Activated B cell treated with CpG ODN at 0.5 μM for 24 hours (primary cell): ENCODE data around the gene SIPA1L3. TPM values are rescaled to one million over a fixed set of nuclear protein-coding genes. Genes with fewer than 3 reads are reported as not detected.

ENCODE experiments used
- ATAC-seq: fragments of 200-7000 bp; cut with Tn5 transposase; one replicate; pipeline ENCODE4 v1.10.0; 2021; ENCODE audit warnings: low read depth, mild to moderate bottlenecking, moderate library complexity
- CTCF ChIA-PET: fragments of 350-600 bp; sonication (Branson Sonifier 250); formaldehyde crosslinking; loops from one replicate; lab custom pipeline; 2021; ENCODE audit warnings: antibody characterized with exemption; lab: Charles Lee
- POLR2A ChIA-PET: fragments of 350-600 bp; sonication (Branson Sonifier 250); formaldehyde crosslinking; loops from one replicate; lab custom pipeline; 2021; ENCODE audit warnings: antibody characterized with exemption; lab: Charles Lee
- DNase-seq: peaks from one replicate; pipeline ENCODE4 v3.0.0; 2022
- H3K27ac Mint-ChIP-seq: one replicate; pipeline ENCODE4 v1.8.0; 2020; ENCODE audit warnings: mixed read lengths
- H3K27me3 Mint-ChIP-seq: one replicate; pipeline ENCODE4 v1.8.0; 2021; ENCODE audit warnings: mixed read lengths
- H3K36me3 Mint-ChIP-seq: one replicate; pipeline ENCODE4 v1.8.0; 2021; ENCODE audit warnings: low read depth, mixed read lengths
- H3K4me1 Mint-ChIP-seq: one replicate; pipeline ENCODE4 v1.8.0; 2021; ENCODE audit warnings: mixed read lengths
- H3K4me3 Mint-ChIP-seq: one replicate; pipeline ENCODE4 v1.8.0; 2020; ENCODE audit warnings: mild to moderate bottlenecking, mixed read lengths
- H3K9me3 Mint-ChIP-seq: one replicate; pipeline ENCODE4 v1.8.0; 2020; ENCODE audit warnings: mixed read lengths
- CTCF ChIP-seq: fragments of 200-600 bp; IDR thresholded peaks from one replicate; pipeline ENCODE4 v1.8.0; 2022; ENCODE audit warnings: antibody characterized with exemption, mild to moderate bottlenecking
- intact Hi-C: fragments of 100-400 bp; cut with micrococcal nuclease; formaldehyde crosslinking; loops from one replicate; pipeline ENCODE4 v1.15.1; 2024
- total RNA-seq: library from RNA; stranded (reverse); gene quantifications from 2 replicates; pipeline ENCODE4 v1.2.3, GENCODE V29; 2022

The SIPA1L3 gene
- total RNA-seq, 1 donor from 2014 or later: 145 TPM

GRCh38 chr19:37941782-37942515 lies 34.9 kb downstream of the SIPA1L3 start:
- H3K27ac Mint-ChIP-seq: no peak overlapping the region
- ChIA-PET POLR2A (interaction anchor here (1.0 kb wide), 1 partner anchor 10 kb away, joined by 4 read pairs; no protein-coding TSS in a partner anchor), CTCF (no interaction called here)
- TF ChIP-seq CTCF: no peak
- H3K4me1 Mint-ChIP-seq: peaks cover 60% of the 10 kb centered on the region
- peaks cover 39% of the 10 kb centered on the region for H3K36me3 Mint-ChIP-seq
- no peak overlapping the region for H3K4me3 Mint-ChIP-seq
- no peaks in the 10 kb centered on the region for H3K9me3 Mint-ChIP-seq
- no peak for ATAC-seq
- H3K27me3 Mint-ChIP-seq: no peaks in the 10 kb centered on the region
- intact Hi-C loops: no loop called here
- no peak for DNase-seq

GRCh38 chr19:37942516-37942902 lies 35.5 kb downstream of the SIPA1L3 start:
- H3K4me1 Mint-ChIP-seq: peaks cover 56% of the 10 kb centered on the region
- ATAC-seq (no peak), DNase-seq (no peak)
- no peaks in the 10 kb centered on the region for H3K27me3 Mint-ChIP-seq
- H3K27ac Mint-ChIP-seq: peak overlapping the region; percentile 14
- H3K36me3 Mint-ChIP-seq: peaks cover 41% of the 10 kb centered on the region
- no peaks in the 10 kb centered on the region for H3K9me3 Mint-ChIP-seq
- CTCF ChIA-PET: no interaction called here
- POLR2A ChIA-PET: no interaction called here
- intact Hi-C loops: no loop called here
- no peak for TF ChIP-seq CTCF
- no peak overlapping the region for H3K4me3 Mint-ChIP-seq

- Mint-ChIP-seq H3K36me3 (peaks cover 45% of the 10 kb centered on the region), H3K4me3 (no peak overlapping the region), H3K27ac (peak overlapping the region; percentile 31), H3K4me1 (peaks cover 58% of the 10 kb centered on the region), H3K9me3 (no peaks in the 10 kb centered on the region), H3K27me3 (no peaks in the 10 kb centered on the region)
- no peak for ATAC-seq
- POLR2A ChIA-PET: interaction anchor here (0.7 kb wide), 2 partner anchors 15 to 61 kb away, joined by 4 to 5 read pairs; no protein-coding TSS in a partner anchor
- no peak for DNase-seq
- TF ChIP-seq CTCF: no peak
- intact Hi-C loops: no loop called here
- CTCF ChIA-PET: no interaction called here
These were observed 36.5 kb downstream of the SIPA1L3 start for GRCh38 chr19:37943480-37943879.

GRCh38 chr19:37946132-37946531 lies 39.1 kb downstream of the SIPA1L3 start:
- ChIA-PET POLR2A (interaction anchor here (0.7 to 1.4 kb wide), 3 partner anchors 9 to 23 kb away, joined by 3 to 5 read pairs (median 4); no protein-coding TSS in a partner anchor), CTCF (no interaction called here)
- Mint-ChIP-seq H3K27me3 (no peaks in the 10 kb centered on the region), H3K36me3 (peaks cover 39% of the 10 kb centered on the region), H3K9me3 (no peaks in the 10 kb centered on the region), H3K4me3 (no peak overlapping the region), H3K27ac (no peak overlapping the region), H3K4me1 (peaks cover 63% of the 10 kb centered on the region)
- no peak for TF ChIP-seq CTCF
- intact Hi-C loops: no loop called here
- no peak for DNase-seq
- ATAC-seq: no peak

- POLR2A ChIA-PET: no interaction called here
- no peak overlapping the region for H3K4me3 Mint-ChIP-seq
- intact Hi-C loops: no loop called here
These were observed 40.8 kb downstream of the SIPA1L3 start for GRCh38 chr19:37947778-37948177.

More at GRCh38 chr19:37947778-37948177, 40.8 kb downstream of the SIPA1L3 start:
- no peaks in the 10 kb centered on the region for H3K9me3 Mint-ChIP-seq
- CTCF ChIA-PET: no interaction called here
- no peak for TF ChIP-seq CTCF
- no peak for ATAC-seq
- H3K36me3 Mint-ChIP-seq: peaks cover 29% of the 10 kb centered on the region
- H3K4me1 Mint-ChIP-seq: peaks cover 65% of the 10 kb centered on the region
- H3K27ac Mint-ChIP-seq: peak overlapping the region; percentile 90
- no peaks in the 10 kb centered on the region for H3K27me3 Mint-ChIP-seq
- DNase-seq: no peak
